Adrenal gland (tissue), 5 donors: ENCODE measurements around the gene KLC3.

ENCODE experiments used
- CTCF ChIP-seq, 6 experiments: fragments of 450-650 bp in 4 of 6; fragments of 200-600 bp in 2 of 6; sonication (generic) in 1 of 6; IDR thresholded peaks; 1 replicate in 5 of 6; 2 replicates in 1 of 6; pipeline versions ENCODE4 v1.5.1 to v1.8.0; 2016 to 2021; ENCODE audit warnings: antibody characterized with exemption in 6 of 6, mild to moderate bottlenecking in 2 of 6, moderate library complexity in 1 of 6
- POLR2A ChIP-seq, 2 donors: fragments of 450-650 bp; IDR thresholded peaks; one replicate each; pipeline ENCODE4 v1.6.1; 2017; ENCODE audit warnings: antibody characterized with exemption in 2 of 2, mild to moderate bottlenecking in 2 of 2, moderate library complexity in 1 of 2
- donor health status: DM: no; HTN: no; CAD: no.

DNA sequence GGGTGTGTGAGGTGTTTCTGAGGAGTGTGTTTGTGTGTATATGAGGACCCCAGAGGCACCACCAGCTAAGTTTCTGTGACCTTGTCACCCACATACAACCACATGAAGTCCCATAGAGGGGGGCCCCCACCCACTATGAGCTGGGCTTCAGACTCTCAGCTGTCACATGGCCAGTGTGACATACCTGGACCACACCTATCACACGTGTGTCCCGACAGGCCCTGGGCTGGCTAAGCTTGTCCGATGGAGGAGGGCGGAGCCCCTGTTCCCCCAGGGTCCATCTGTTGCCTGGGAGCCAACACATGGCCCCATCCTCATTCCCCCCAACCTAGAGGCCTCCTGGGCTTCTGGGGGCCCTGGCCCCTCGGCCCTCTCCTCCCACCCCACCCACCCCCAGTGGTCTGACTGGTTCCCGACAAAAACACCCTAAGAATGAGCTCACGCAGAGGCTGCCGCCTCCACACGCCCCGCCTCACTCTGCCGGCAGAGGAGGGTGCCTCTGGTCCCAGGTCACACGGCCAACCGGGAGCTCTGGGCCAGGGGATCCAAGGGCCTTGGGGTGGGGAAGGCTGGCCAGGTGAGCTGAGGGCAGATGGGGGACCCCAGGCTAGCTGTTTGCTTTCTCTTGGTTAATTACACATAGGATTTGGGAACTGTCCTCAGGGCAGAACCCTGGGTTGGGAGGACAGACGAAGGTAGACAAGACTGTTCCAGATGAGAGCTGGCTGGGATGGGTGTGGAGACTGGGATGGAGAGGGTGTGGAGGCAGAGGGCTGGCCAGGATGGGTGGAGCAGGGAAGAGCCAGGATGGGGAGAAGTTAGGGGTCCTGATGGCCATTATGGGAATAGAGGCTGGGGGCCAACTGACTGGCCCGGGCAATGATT is 4.3 kb downstream of the KLC3 start:
- TF ChIP-seq POLR2A (IDR thresholded peaks at IDR 0.05), result no peak
- TF ChIP-seq CTCF (IDR thresholded peaks at IDR 0.05), result no peak
